Stimulated activated CD8-positive, alpha-beta memory T cell treated with anti-CD3 and anti-CD28 coated beads, Interleukin-4, amount 100 ng/mL, for 24 hours (primary cell): ENCODE measurements around the gene TCF7L1.
A peak's percentile ranks its signal among the peaks of the same experiment; 100 is the strongest.

Source experiments
- DNase-seq: peaks from one replicate; pipeline ENCODE4 v3.0.0-alpha.2; 2020; ENCODE audit warnings: low read depth

Gene TCF7L1

GRCh38 chr2:85255456-85255812, 122.2 kb downstream of the TCF7L1 start:
- no peak for DNase-seq

GRCh38 chr2:85255813-85256594, 122.8 kb downstream of the TCF7L1 start:
- no peak for DNase-seq

GRCh38 chr2:85257359-85257969, 124.3 kb downstream of the TCF7L1 start:
- DNase-seq = no peak

- no peak for DNase-seq
Observed at GRCh38 chr2:85257970-85258605, 124.9 kb downstream of the TCF7L1 start.

GRCh38 chr2:85259101-85259590, 126.0 kb downstream of the TCF7L1 start:
- no peak for DNase-seq

GRCh38 chr2:85259879-85260278, 126.7 kb downstream of the TCF7L1 start:
- DNase-seq = no peak

- no peak for DNase-seq
Observed at GRCh38 chr2:85263591-85263990, 130.4 kb downstream of the TCF7L1 start.

GRCh38 chr2:85264471-85264870, 131.3 kb downstream of the TCF7L1 start:
- no peak for DNase-seq

- DNase-seq = no peak
Observed at GRCh38 chr2:85265304-85265703, 132.1 kb downstream of the TCF7L1 start.

- DNase-seq = peak; percentile 58
Observed at GRCh38 chr2:85266146-85267041, 133.2 kb downstream of the TCF7L1 start.

GRCh38 chr2:85269959-85270358, 136.8 kb downstream of the TCF7L1 start:
- DNase-seq = no peak

- DNase-seq = no peak
Observed at GRCh38 chr2:85272357-85272756, 139.2 kb downstream of the TCF7L1 start.

GRCh38 chr2:85273738-85274731, 140.8 kb downstream of the TCF7L1 start:
- DNase-seq = no peak

GRCh38 chr2:85275984-85276540, 142.9 kb downstream of the TCF7L1 start:
- no peak for DNase-seq

GRCh38 chr2:85276571-85277118, 143.5 kb downstream of the TCF7L1 start:
- no peak for DNase-seq

GRCh38 chr2:85277416-85278158, 144.4 kb downstream of the TCF7L1 start:
- DNase-seq = no peak

GRCh38 chr2:85278361-85278760, 145.2 kb downstream of the TCF7L1 start:
- DNase-seq = no peak

GRCh38 chr2:85281553-85281952, 148.4 kb downstream of the TCF7L1 start:
- DNase-seq = no peak

- no peak for DNase-seq
Observed at GRCh38 chr2:85282914-85283313, 149.7 kb downstream of the TCF7L1 start.
